CD4-positive, alpha-beta memory T cell (primary cell): ENCODE data around the gene METAP1. TPM values are rescaled to one million over a fixed set of nuclear protein-coding genes. Genes with fewer than 3 reads are reported as not detected.
"Not testable (repeated sequence)": the region's sequence is repeated elsewhere in the genome, so short reads cannot be mapped to it uniquely, and the experiment has no call there.

ENCODE experiments used
- CTCF ChIA-PET: fragments of 350-600 bp; sonication (Branson Sonifier 250); formaldehyde crosslinking; loops from one replicate; lab custom pipeline; 2021; ENCODE audit warnings: inconsistent platforms; ENCODE audit not compliant: partially characterized antibody; lab: Charles Lee
- POLR2A ChIA-PET: fragments of 350-600 bp; sonication (Branson Sonifier 250); formaldehyde crosslinking; loops from one replicate; lab custom pipeline; 2021; ENCODE audit not compliant: partially characterized antibody; lab: Charles Lee
- DNase-seq, 5 donors: peaks; one replicate each; pipeline versions ENCODE4 v3.0.0 to v3.0.0-alpha.2; 2020 to 2022; ENCODE audit warnings: mixed read lengths in 1 of 5
- H3K27ac ChIP-seq: one replicate; pipeline ENCODE4 v1.7.0; 2013; ENCODE audit warnings: low read depth, low read length
- H3K27me3 ChIP-seq: 2 replicates; pipeline ENCODE4 v1.7.0; 2013; ENCODE audit warnings: mild to moderate bottlenecking, low read length, moderate library complexity; ENCODE audit not compliant: insufficient read depth
- H3K36me3 ChIP-seq: 2 replicates; pipeline ENCODE4 v1.7.0; 2013; ENCODE audit warnings: mild to moderate bottlenecking, low read length, moderate library complexity; ENCODE audit not compliant: insufficient read depth
- H3K4me1 ChIP-seq: 2 replicates; pipeline ENCODE4 v1.7.0; 2013; ENCODE audit warnings: mild to moderate bottlenecking, low read length, moderate library complexity; ENCODE audit not compliant: insufficient read depth
- H3K4me3 ChIP-seq, 2 donors: one replicate each; pipeline ENCODE4 v1.7.0; 2013; ENCODE audit warnings: low read length in 2 of 2, mild to moderate bottlenecking in 1 of 2
- H3K9me3 ChIP-seq, 2 donors: one replicate each; pipeline ENCODE4 v1.7.0; 2013; ENCODE audit warnings: low read length in 2 of 2, control low read depth in 1 of 2; ENCODE audit not compliant: control insufficient read depth in 1 of 2
- H3K27ac Mint-ChIP-seq, 7 donors: one replicate each; pipeline ENCODE4 v1.8.0; 2020 to 2021; ENCODE audit warnings: mixed read lengths in 7 of 7, mild to moderate bottlenecking in 6 of 7, inconsistent platforms in 3 of 7, moderate library complexity in 3 of 7
- H3K27me3 Mint-ChIP-seq, 2 donors: one replicate each; pipeline ENCODE4 v1.8.0; 2020 to 2021; ENCODE audit warnings: mixed read lengths in 2 of 2
- H3K36me3 Mint-ChIP-seq, 2 donors: one replicate each; pipeline ENCODE4 v1.8.0; 2020 to 2021; ENCODE audit warnings: mixed read lengths in 2 of 2, inconsistent platforms in 1 of 2, mild to moderate bottlenecking in 1 of 2
- H3K4me1 Mint-ChIP-seq, 4 donors: one replicate each; pipeline ENCODE4 v1.8.0; 2020 to 2021; ENCODE audit warnings: mixed read lengths in 4 of 4, mild to moderate bottlenecking in 1 of 4
- H3K4me3 Mint-ChIP-seq, 8 donors: one replicate each; pipeline ENCODE4 v1.8.0; 2020 to 2021; ENCODE audit warnings: mixed read lengths in 8 of 8, mild to moderate bottlenecking in 7 of 8, moderate library complexity in 6 of 8, inconsistent platforms in 3 of 8
- H3K9me3 Mint-ChIP-seq, 8 donors: one replicate each; pipeline ENCODE4 v1.8.0; 2020 to 2021; ENCODE audit warnings: mixed read lengths in 8 of 8, mild to moderate bottlenecking in 5 of 8, inconsistent platforms in 3 of 8, moderate library complexity in 1 of 8
- intact Hi-C: fragments of 100-400 bp; cut with micrococcal nuclease; formaldehyde crosslinking; loops from one replicate; pipeline ENCODE4 v1.15.1; 2023
- polyA plus RNA-seq, 2 donors: library from polyadenylated mRNA; unstranded; fragments of 300-500 nt; fragmentation: Illumina TruSeq; gene quantifications; one replicate each; pipeline ENCODE4 v1.2.3, GENCODE V29; 2021
- total RNA-seq, 2 experiments: library from RNA; stranded (reverse); gene quantifications; one replicate each; pipeline ENCODE4 v1.2.3, GENCODE V29; 2021

The METAP1 gene
- total and polyA plus RNA-seq, 4 experiments from 2014 or later: 33.5 to 36.7 (median 35.0) TPM

GRCh38 chr4:99099311-99099710 lies 103.8 kb downstream of the METAP1 start:
- POLR2A ChIA-PET: no interaction called here
- DNase-seq: no peak
- CTCF ChIA-PET: interaction anchor here (1.4 kb wide), 1 partner anchor 8 kb away, joined by 3 read pairs; no protein-coding TSS in a partner anchor
- intact Hi-C loops: no loop called here
- peaks cover 0 to 4% (median 3%) of the 10 kb centered on the region in 4 donors for H3K4me1 Mint-ChIP-seq
- Histone ChIP-seq H3K36me3 (no peaks in the 10 kb centered on the region), H3K9me3 (no peaks in the 10 kb centered on the region), H3K4me3 (no peak overlapping the region), H3K27ac (no peak overlapping the region), H3K4me1 (no peaks in the 10 kb centered on the region), H3K27me3 (no peaks in the 10 kb centered on the region)
- no peak overlapping the region for H3K4me3 Mint-ChIP-seq
- H3K36me3 Mint-ChIP-seq: peaks cover 0 to 7% of the 10 kb centered on the region in 2 donors
- H3K27ac Mint-ChIP-seq: no peak overlapping the region
- peaks cover 1 to 3% of the 10 kb centered on the region in 2 donors for H3K27me3 Mint-ChIP-seq
- peaks cover 0 to 4% (median 0%) of the 10 kb centered on the region in 8 donors for H3K9me3 Mint-ChIP-seq

GRCh38 chr4:99099814-99100213 lies 104.3 kb downstream of the METAP1 start:
- CTCF ChIA-PET: interaction anchor here (1.3 to 1.4 kb wide), 2 partner anchors 9 to 44 kb away, joined by 3 to 4 read pairs; no protein-coding TSS in a partner anchor
- H3K36me3 Mint-ChIP-seq, H3K4me1 Mint-ChIP-seq, H3K4me3 ChIP-seq, H3K9me3 Mint-ChIP-seq, intact Hi-C loops, H3K4me3 Mint-ChIP-seq, H3K4me1 ChIP-seq, DNase-seq, H3K9me3 ChIP-seq, H3K27me3 Mint-ChIP-seq, H3K36me3 ChIP-seq, H3K27me3 ChIP-seq, H3K27ac ChIP-seq: not testable (repeated sequence)
- POLR2A ChIA-PET: interaction anchor here (1.1 kb wide), 1 partner anchor 9 kb away, joined by 3 read pairs; no protein-coding TSS in a partner anchor
- H3K27ac Mint-ChIP-seq: peak overlapping the region in 1 of 7 donors; percentile 52

- peaks cover 0 to 4% (median 0%) of the 10 kb centered on the region in 8 donors for H3K9me3 Mint-ChIP-seq
Observed at GRCh38 chr4:99100876-99101275, 105.4 kb downstream of the METAP1 start.

GRCh38 chr4:99102634-99103033 lies 107.1 kb downstream of the METAP1 start:
- DNase-seq: no peak
- Histone ChIP-seq H3K9me3 (no peaks in the 10 kb centered on the region), H3K27me3 (no peaks in the 10 kb centered on the region), H3K4me1 (no peaks in the 10 kb centered on the region), H3K36me3 (no peaks in the 10 kb centered on the region), H3K4me3 (no peak overlapping the region), H3K27ac (no peak overlapping the region)
- CTCF ChIA-PET: no interaction called here
- peaks cover 1 to 3% of the 10 kb centered on the region in 2 donors for H3K27me3 Mint-ChIP-seq
- peaks cover 0 to 3% of the 10 kb centered on the region in 2 donors for H3K36me3 Mint-ChIP-seq
- no peak overlapping the region for H3K27ac Mint-ChIP-seq
- POLR2A ChIA-PET: no interaction called here
- H3K4me3 Mint-ChIP-seq: no peak overlapping the region
- intact Hi-C loops: no loop called here
- H3K4me1 Mint-ChIP-seq: peaks cover 0 to 4% (median 2%) of the 10 kb centered on the region in 4 donors
- H3K9me3 Mint-ChIP-seq: peaks cover 0 to 3% (median 0%) of the 10 kb centered on the region in 8 donors

More at GRCh38 chr4:99100876-99101275, 105.4 kb downstream of the METAP1 start:
- ChIA-PET POLR2A (interaction anchor here (1.1 kb wide), 1 partner anchor 10 kb away, joined by 3 read pairs; no protein-coding TSS in a partner anchor), CTCF (interaction anchor here (1.3 to 1.4 kb wide), 2 partner anchors 10 to 45 kb away, joined by 3 to 4 read pairs; no protein-coding TSS in a partner anchor)
- H3K4me1 Mint-ChIP-seq: peaks cover 0 to 4% (median 3%) of the 10 kb centered on the region in 4 donors
- H3K36me3 ChIP-seq: no peaks in the 10 kb centered on the region
- no peak for DNase-seq
- intact Hi-C loops: no loop called here
- H3K27me3 ChIP-seq: no peaks in the 10 kb centered on the region
- H3K27ac ChIP-seq: no peak overlapping the region
- no peak overlapping the region for H3K27ac Mint-ChIP-seq
- peaks cover 1 to 3% of the 10 kb centered on the region in 2 donors for H3K27me3 Mint-ChIP-seq
- no peaks in the 10 kb centered on the region for H3K4me1 ChIP-seq
- no peak overlapping the region for H3K4me3 Mint-ChIP-seq
- no peak overlapping the region for H3K4me3 ChIP-seq
- peaks cover 0 to 7% of the 10 kb centered on the region in 2 donors for H3K36me3 Mint-ChIP-seq
- no peaks in the 10 kb centered on the region for H3K9me3 ChIP-seq

- H3K27ac Mint-ChIP-seq: no peak overlapping the region
- no peak overlapping the region for H3K27ac ChIP-seq
- H3K4me1 Mint-ChIP-seq: peaks cover 0 to 4% (median 2%) of the 10 kb centered on the region in 4 donors
- peaks cover 1 to 3% of the 10 kb centered on the region in 2 donors for H3K27me3 Mint-ChIP-seq
- DNase-seq: no peak
- H3K4me3 ChIP-seq: no peak overlapping the region
- H3K36me3 Mint-ChIP-seq: peaks cover 0 to 3% of the 10 kb centered on the region in 2 donors
- H3K4me3 Mint-ChIP-seq: no peak overlapping the region
- H3K27me3 ChIP-seq: no peaks in the 10 kb centered on the region
- no peaks in the 10 kb centered on the region for H3K36me3 ChIP-seq
- intact Hi-C loops: no loop called here
- peaks cover 0 to 3% (median 0%) of the 10 kb centered on the region in 8 donors for H3K9me3 Mint-ChIP-seq
- POLR2A ChIA-PET: no interaction called here
- no peaks in the 10 kb centered on the region for H3K4me1 ChIP-seq
- CTCF ChIA-PET: no interaction called here
- H3K9me3 ChIP-seq: no peaks in the 10 kb centered on the region
Observed at GRCh38 chr4:99103166-99103565, 107.6 kb downstream of the METAP1 start.

- POLR2A ChIA-PET: no interaction called here
- CTCF ChIA-PET: no interaction called here
- intact Hi-C loops: no loop called here
- Histone ChIP-seq H3K27me3 (no peaks in the 10 kb centered on the region), H3K4me3 (no peak overlapping the region), H3K9me3 (no peaks in the 10 kb centered on the region), H3K27ac (no peak overlapping the region), H3K4me1 (no peaks in the 10 kb centered on the region), H3K36me3 (no peaks in the 10 kb centered on the region)
- peaks cover 0 to 4% (median 2%) of the 10 kb centered on the region in 4 donors for H3K4me1 Mint-ChIP-seq
- DNase-seq: no peak
- peaks cover 0 to 3% (median 0%) of the 10 kb centered on the region in 8 donors for H3K9me3 Mint-ChIP-seq
- no peak overlapping the region for H3K4me3 Mint-ChIP-seq
- peak overlapping the region in 1 of 7 donors; percentile 32 for H3K27ac Mint-ChIP-seq
- peaks cover 0 to 3% of the 10 kb centered on the region in 2 donors for H3K27me3 Mint-ChIP-seq
- H3K36me3 Mint-ChIP-seq: peaks cover 0 to 3% of the 10 kb centered on the region in 2 donors
Observed at GRCh38 chr4:99104153-99104552, 108.6 kb downstream of the METAP1 start.

GRCh38 chr4:99109286-99109685 lies 113.8 kb downstream of the METAP1 start:
- H3K27ac ChIP-seq, H3K4me1 Mint-ChIP-seq, H3K27me3 ChIP-seq, H3K4me1 ChIP-seq, H3K4me3 Mint-ChIP-seq, H3K9me3 Mint-ChIP-seq, POLR2A ChIA-PET, intact Hi-C loops, H3K4me3 ChIP-seq, H3K27me3 Mint-ChIP-seq, H3K36me3 ChIP-seq, H3K9me3 ChIP-seq, DNase-seq, H3K36me3 Mint-ChIP-seq, CTCF ChIA-PET: not testable (repeated sequence)
- H3K27ac Mint-ChIP-seq: peak overlapping the region in 1 of 7 donors; percentile 54
